ENCODE measurements around the gene PRKAG2. TPM values are rescaled to one million over a fixed set of nuclear protein-coding genes. Genes with fewer than 3 reads are reported as not detected.

The PRKAG2 gene
- polyA plus RNA-seq, 1 of the 3 experiments (the other 2 are of a cell fraction): 51.6 TPM

GRCh38 chr7:151728746-151729145, 148.2 kb downstream of the PRKAG2 start:
- H2AFZ ChIP-seq (ENCODE audit: low read depth): no peak overlapping the region
- POLR2A ChIA-PET: no interaction called here
- H3K27ac ChIP-seq (ENCODE audit: low read depth in 2 of 2, low read length in 1 of 2): no peak overlapping the region
- no peaks in the 10 kb centered on the region for H3K79me2 ChIP-seq (ENCODE audit: insufficient read depth)
- CTCF ChIA-PET: interaction anchor here (0.6 to 2.8 kb wide), 5 partner anchors 10 to 286 kb away, joined by 3 to 14 read pairs (median 4); no protein-coding TSS in a partner anchor
- 95% methylated on average over 13 of the region's 14 CpGs for WGBS (ENCODE audit: low lambda C conversion rate)
- peaks cover 22 to 27% of the 10 kb centered on the region in 2 experiments; a peak in 3 of 4 replicates for H3K4me1 ChIP-seq (ENCODE audit: control insufficient read depth in 1 of 2, insufficient read depth in 2 of 2, low read depth in 1 of 2, low read length in 1 of 2)
- TF ChIP-seq RCOR1 (IDR thresholded peaks at IDR 0.05; ENCODE audit: low read length) (no peak), GATA2 (CRISPR knock-in tag; IDR thresholded peaks at IDR 0.05) (no peak), RAD21 (IDR thresholded peaks at IDR 0.05; ENCODE audit: low read length) (no peak), MAX (IDR thresholded peaks at IDR 0.05; ENCODE audit: low read depth) (no peak), IRF3 (IDR thresholded peaks at IDR 0.05; ENCODE audit: low read depth, low read length) (no peak), FOXJ3 (CRISPR knock-in tag; IDR thresholded peaks at IDR 0.05) (no peak), POLR2AphosphoS5 (IDR thresholded peaks at IDR 0.05; ENCODE audit: low read depth, low read length) (no peak), PBX3 (IDR thresholded peaks at IDR 0.05) (no peak), RFX5 (IDR thresholded peaks at IDR 0.05; ENCODE audit: low read length) (no peak), USF2 (IDR thresholded peaks at IDR 0.05; ENCODE audit: borderline replicate concordance, low read depth, low read length) (no peak), MXI1 (IDR thresholded peaks at IDR 0.05; ENCODE audit: low read depth, low read length) (no peak), ZBTB33 (IDR thresholded peaks at IDR 0.05; ENCODE audit: borderline replicate concordance, low read depth) (no peak)
- H3K4me2 ChIP-seq: no peak overlapping the region
- H4K20me1 ChIP-seq (ENCODE audit: insufficient read depth): no peaks in the 10 kb centered on the region
- H3K4me3 ChIP-seq (ENCODE audit: low read depth in 2 of 2, low read length in 1 of 2): no peak overlapping the region
- H3K27me3 ChIP-seq (ENCODE audit: insufficient read depth): no peaks in the 10 kb centered on the region
- no peaks in the 10 kb centered on the region for H3K36me3 ChIP-seq (replicated peaks in 1 of 2; ENCODE audit: control insufficient read depth in 1 of 2, insufficient read depth in 2 of 2, low read length in 1 of 2)
- no peak for DNase-seq
- H3F3A ChIP-seq (replicated peaks; ENCODE audit: insufficient read depth): no peaks in the 10 kb centered on the region
- no peaks in the 10 kb centered on the region for H3K9me2 ChIP-seq
- no peak overlapping the region for H3K9ac ChIP-seq
- no peaks in the 10 kb centered on the region for H3K9me3 ChIP-seq
